Neural cell (in vitro differentiated cells): ENCODE results near the gene ANAPC7. TPM values are rescaled to one million over a fixed set of nuclear protein-coding genes. Genes with fewer than 3 reads are reported as not detected.
"Not testable (repeated sequence)": the region's sequence is repeated elsewhere in the genome, so short reads cannot be mapped to it uniquely, and the experiment has no call there.

Source experiments
- H2AFZ ChIP-seq: fragments of 200-600, 300-800 bp; sonication (generic), shearing (Covaris generic); 2 replicates; pipeline ENCODE4 v1.6.0; 2014; ENCODE audit warnings: low read depth, mild to moderate bottlenecking, antibody characterized with exemption, low read length, moderate library complexity
- H3F3A ChIP-seq: fragments of 200-600 bp; shearing (Covaris generic); 2 replicates; pipeline ENCODE4 v1.6.1; 2016; ENCODE audit warnings: mild to moderate bottlenecking, moderate library complexity, mixed read lengths, antibody characterized with exemption, low read length; ENCODE audit not compliant: insufficient read depth, poor library complexity, severe bottlenecking
- H3K27ac ChIP-seq: fragments of 200-600, 300-800 bp; sonication (generic), shearing (Covaris generic); 2 replicates; pipeline ENCODE4 v1.5.1; 2014; ENCODE audit warnings: mild to moderate bottlenecking, low read length, moderate library complexity
- H3K27me3 ChIP-seq: fragments of 300-800, 200-600 bp; sonication (generic), shearing (Covaris generic); 2 replicates; pipeline ENCODE4 v1.6.0; 2014; ENCODE audit warnings: mild to moderate bottlenecking, low read depth, low read length, moderate library complexity; ENCODE audit not compliant: insufficient read depth
- H3K36me3 ChIP-seq: fragments of 300-800, 200-600 bp; sonication (generic), shearing (Covaris generic); 2 replicates; pipeline ENCODE4 v1.5.1; 2014; ENCODE audit warnings: mild to moderate bottlenecking, antibody characterized with exemption, low read length, moderate library complexity; ENCODE audit not compliant: insufficient read depth
- H3K4me2 ChIP-seq: fragments of 300-800, 200-600 bp; sonication (generic), shearing (Covaris generic); 2 replicates; pipeline ENCODE4 v1.6.0; 2014; ENCODE audit warnings: mild to moderate bottlenecking, low read length
- H3K4me3 ChIP-seq: fragments of 300-800, 200-600 bp; sonication (generic), shearing (Covaris generic); 2 replicates; pipeline ENCODE4 v1.5.1; 2014; ENCODE audit warnings: mild to moderate bottlenecking, low read length, moderate library complexity
- H3K79me2 ChIP-seq: fragments of 200-600 bp; shearing (Covaris generic); replicated peaks from 2 replicates; pipeline ENCODE4 v1.6.0; 2014; ENCODE audit warnings: mild to moderate bottlenecking, low read length, moderate library complexity; ENCODE audit not compliant: insufficient read depth
- H3K9ac ChIP-seq: fragments of 300-800, 200-600 bp; sonication (generic), shearing (Covaris generic); 2 replicates; pipeline ENCODE4 v1.6.1; 2016; ENCODE audit warnings: mild to moderate bottlenecking, low read length, mixed read lengths
- H3K9me2 ChIP-seq: fragments of 200-600 bp; shearing (Covaris generic); 2 replicates; pipeline ENCODE4 v1.6.1; 2016; ENCODE audit warnings: mild to moderate bottlenecking, low read length, mixed read lengths; ENCODE audit not compliant: insufficient read depth
- H3K9me3 ChIP-seq: fragments of 200-600, 300-800 bp; sonication (generic), shearing (Covaris generic); 2 replicates; pipeline ENCODE4 v1.6.1; 2016; ENCODE audit warnings: mild to moderate bottlenecking, mixed run types, low read length, moderate library complexity, mixed read lengths
- H4K20me1 ChIP-seq: fragments of 200-600 bp; shearing (Covaris generic); 2 replicates; pipeline ENCODE4 v1.6.1; 2016; ENCODE audit warnings: mild to moderate bottlenecking, mixed run types; ENCODE audit not compliant: insufficient read depth
- CTCF ChIP-seq: fragments of 450-650 bp; IDR thresholded peaks from 2 replicates; pipeline ENCODE4 v1.5.1; 2014; ENCODE audit warnings: antibody characterized with exemption, mild to moderate bottlenecking, moderate library complexity; ENCODE audit not compliant: poor library complexity, severe bottlenecking
- EP300 ChIP-seq: fragments of 450-650 bp; conservative IDR thresholded peaks from 2 replicates; pipeline ENCODE4 v1.6.1; 2014; ENCODE audit warnings: antibody characterized with exemption, mild to moderate bottlenecking, moderate library complexity; ENCODE audit not compliant: poor library complexity, severe bottlenecking
- EZH2 ChIP-seq: fragments of 200-600, 300-800 bp; shearing (Covaris generic), sonication (generic); IDR thresholded peaks from 2 replicates; pipeline ENCODE4 v1.6.1; 2014; ENCODE audit warnings: antibody characterized with exemption, low read length, borderline replicate concordance, mild to moderate bottlenecking; ENCODE audit not compliant: insufficient read depth, poor library complexity, severe bottlenecking
- MXI1 ChIP-seq: fragments of 450-650 bp; conservative IDR thresholded peaks from 2 replicates; pipeline ENCODE4 v1.6.1; 2014; ENCODE audit warnings: antibody characterized with exemption, mild to moderate bottlenecking; ENCODE audit not compliant: poor library complexity, severe bottlenecking
- POLR2AphosphoS5 ChIP-seq: IDR thresholded peaks from 2 replicates; pipeline ENCODE4 v1.6.1; 2012
- RAD21 ChIP-seq: fragments of 450-650 bp; conservative IDR thresholded peaks from 2 replicates; pipeline ENCODE4 v1.6.1; 2014; ENCODE audit warnings: antibody characterized with exemption, mild to moderate bottlenecking, moderate library complexity
- REST ChIP-seq: IDR thresholded peaks from 2 replicates; pipeline ENCODE4 v1.6.1; 2012; ENCODE audit warnings: borderline replicate concordance
- SMC3 ChIP-seq: fragments of 450-650 bp; conservative IDR thresholded peaks from 2 replicates; pipeline ENCODE4 v1.6.1; 2014; ENCODE audit warnings: antibody characterized with exemption, mild to moderate bottlenecking, moderate library complexity; ENCODE audit not compliant: poor library complexity
- TAF1 ChIP-seq: IDR thresholded peaks from 2 replicates; pipeline ENCODE4 v1.6.1; 2012; ENCODE audit warnings: low read depth
- polyA plus RNA-seq: library from polyadenylated mRNA; depleted of rRNA; stranded (reverse); fragments of >200 nt; gene quantifications from 2 replicates; pipeline ENCODE4 v1.2.3, GENCODE V29; 2014

ANAPC7 gene
- polyA plus RNA-seq, 1 donor from 2014 or later: 92.8 TPM

- Histone ChIP-seq H3K9me3 (no peaks in the 10 kb centered on the region), H3F3A (no peaks in the 10 kb centered on the region), H3K9ac (no peak overlapping the region), H3K27ac (no peak overlapping the region), H3K79me2 (no peaks in the 10 kb centered on the region), H3K9me2 (no peaks in the 10 kb centered on the region), H4K20me1 (no peaks in the 10 kb centered on the region), H3K4me2 (no peak overlapping the region), H3K36me3 (no peaks in the 10 kb centered on the region), H3K27me3 (no peaks in the 10 kb centered on the region), H3K4me3 (no peak overlapping the region), H2AFZ (no peak overlapping the region)
- TF ChIP-seq POLR2AphosphoS5 (no peak), RAD21 (no peak), CTCF (no peak), SMC3 (no peak), EP300 (no peak), REST (no peak), EZH2 (no peak), MXI1 (no peak), TAF1 (no peak)
These were observed 42.3 kb downstream of the ANAPC7 start for GRCh38 chr12:110361216-110361615.

GRCh38 chr12:110358384-110359097 lies 45.0 kb downstream of the ANAPC7 start:
- peak; percentile 43 for TF ChIP-seq CTCF
- not testable (repeated sequence) for H3K79me2 ChIP-seq, H3K9me2 ChIP-seq, H2AFZ ChIP-seq, H3K27me3 ChIP-seq, H3K4me3 ChIP-seq, H3K27ac ChIP-seq, H3F3A ChIP-seq, H3K4me2 ChIP-seq, H4K20me1 ChIP-seq, H3K9me3 ChIP-seq, H3K9ac ChIP-seq, H3K36me3 ChIP-seq
